ENCODE results near the gene DENND2D.
A peak's percentile ranks its signal among the peaks of the same experiment; 100 is the strongest.

The DENND2D gene

DNA sequence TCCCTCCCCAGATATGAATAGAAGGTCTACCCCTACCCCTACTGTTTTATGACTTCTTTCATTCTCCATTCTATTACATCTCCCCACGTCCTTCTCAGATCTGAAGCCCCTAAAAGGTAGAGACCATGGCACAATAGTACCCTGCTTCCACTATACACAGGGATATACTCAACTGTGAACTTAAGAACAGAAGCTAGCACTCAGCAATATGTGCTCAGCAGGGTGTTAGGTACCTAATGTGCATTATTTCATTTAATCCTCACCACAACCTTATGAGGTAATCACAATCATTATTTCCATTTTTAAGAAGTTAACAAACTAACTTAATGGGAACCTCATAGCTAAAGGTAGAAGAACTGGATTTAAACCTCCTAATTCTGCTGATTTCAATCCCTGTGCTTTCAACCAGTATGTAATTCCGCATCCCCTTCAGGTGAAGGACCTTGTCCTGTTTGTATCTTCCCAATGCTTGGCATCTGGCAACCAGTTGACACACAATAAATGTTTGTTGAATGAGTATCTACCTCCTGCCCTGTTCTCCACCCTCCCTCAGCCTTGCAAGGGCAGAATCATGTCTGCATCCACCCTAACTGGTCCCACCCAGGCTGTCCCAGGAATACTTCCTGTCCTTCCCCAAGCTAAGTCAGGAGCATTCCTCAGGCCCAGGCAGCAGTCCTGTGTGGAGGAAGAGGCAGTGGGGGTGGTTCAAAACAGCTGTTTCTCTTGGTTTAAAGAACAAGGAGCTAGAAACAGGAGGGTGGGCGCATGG, 6.5 kb downstream of the DENND2D start:
- H3K9me3 ChIP-seq (replicated peaks in 1 of 11), result no peaks in the 10 kb centered on the region
- H3K4me2 ChIP-seq, result peak overlapping the region in 6 of 11 experiments; percentile 59 to 99 (median 90); a peak in 12 of 22 replicates
- no peak for TF ChIP-seq Cebpa-rat (IDR thresholded peaks at IDR 0.05)
- H3K4me3 ChIP-seq, result peak overlapping the region in 2 of 10 experiments; percentile 17 to 35; a peak in 2 of 20 replicates
- peak overlapping the region in 5 of 11 experiments; percentile 61 to 85 (median 83); a peak in 8 of 22 replicates for H3K27ac ChIP-seq
- no peaks in the 10 kb centered on the region for H3K27me3 ChIP-seq
- peaks cover 19 to 94% (median 48%) of the 10 kb centered on the region in 11 experiments; a peak in 21 of 22 replicates for H3K36me3 ChIP-seq
- peaks cover 0 to 34% (median 0%) of the 10 kb centered on the region in 11 experiments; a peak in 2 of 22 replicates for H4K20me1 ChIP-seq
- peaks cover 11 to 100% (median 31%) of the 10 kb centered on the region in 10 experiments for H3K4me1 ChIP-seq
- peak overlapping the region in 4 of 11 experiments; percentile 44 to 93 (median 70); a peak in 6 of 22 replicates for H3K9ac ChIP-seq

DNA sequence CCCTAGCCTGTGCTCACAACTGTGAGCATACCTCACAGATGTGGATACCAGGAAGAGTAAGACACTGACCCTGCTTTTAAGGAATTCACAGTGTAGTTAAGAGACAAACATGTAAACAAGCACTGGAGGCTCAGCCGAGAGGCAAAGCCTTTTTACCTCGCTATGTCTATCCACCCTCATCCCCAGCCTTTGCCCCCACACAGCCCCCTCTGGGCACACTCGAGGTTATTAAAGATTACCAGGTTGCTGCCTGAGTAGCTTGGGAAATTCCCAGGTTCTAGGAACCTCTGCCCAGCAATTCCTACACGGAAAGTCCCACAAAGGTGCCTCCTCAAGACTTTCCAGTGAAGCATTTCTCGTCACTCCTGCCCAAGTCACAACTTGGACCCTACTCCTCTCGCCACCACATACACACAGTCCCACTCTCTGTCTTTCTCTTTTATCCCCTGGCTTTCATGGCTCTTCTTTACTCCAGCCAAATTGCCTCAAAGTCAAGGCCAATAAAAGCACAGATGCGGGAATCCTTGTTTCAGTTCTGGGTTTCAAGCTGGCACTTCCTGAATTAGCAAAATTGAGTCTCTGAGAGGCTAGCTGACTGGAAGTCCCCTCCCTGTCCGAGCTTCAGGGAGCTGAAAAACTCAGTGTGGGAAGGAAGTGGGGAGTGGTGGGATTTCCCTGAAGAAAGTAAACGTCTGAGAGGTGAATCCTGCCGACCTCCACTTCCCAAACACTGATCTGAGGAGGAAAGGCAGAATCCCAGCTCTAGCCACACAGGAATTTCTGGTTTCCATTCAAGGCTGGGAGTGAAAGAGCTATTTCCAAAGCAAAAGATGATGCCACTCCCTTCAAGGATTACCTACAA, 7.6 kb downstream of the DENND2D start:
- Histone ChIP-seq H3K27me3 (no peaks in the 10 kb centered on the region), H3K4me1 (peaks cover 9 to 99% (median 26%) of the 10 kb centered on the region in 10 experiments), H3K9ac (peak overlapping the region in 5 of 11 experiments; percentile 6 to 93 (median 68); a peak in 9 of 22 replicates), H3K27ac (peak overlapping the region in 9 of 11 experiments; percentile 0 to 85 (median 61); a peak in 15 of 22 replicates), H3K9me3 (replicated peaks in 1 of 11) (peaks cover 0 to 8% (median 0%) of the 10 kb centered on the region in 11 experiments; a peak in 1 of 22 replicates), H3K4me2 (peak overlapping the region; percentile 43 to 99 (median 59); a peak in 21 of 22 replicates), H3K36me3 (peaks cover 29 to 94% (median 58%) of the 10 kb centered on the region in 11 experiments), H3K4me3 (peak overlapping the region in 3 of 10 experiments; percentile 7 to 35 (median 17); a peak in 5 of 20 replicates), H4K20me1 (peaks cover 0 to 34% (median 0%) of the 10 kb centered on the region in 11 experiments; a peak in 2 of 22 replicates)
- no peak for TF ChIP-seq Cebpa-rat (IDR thresholded peaks at IDR 0.05)

DNA sequence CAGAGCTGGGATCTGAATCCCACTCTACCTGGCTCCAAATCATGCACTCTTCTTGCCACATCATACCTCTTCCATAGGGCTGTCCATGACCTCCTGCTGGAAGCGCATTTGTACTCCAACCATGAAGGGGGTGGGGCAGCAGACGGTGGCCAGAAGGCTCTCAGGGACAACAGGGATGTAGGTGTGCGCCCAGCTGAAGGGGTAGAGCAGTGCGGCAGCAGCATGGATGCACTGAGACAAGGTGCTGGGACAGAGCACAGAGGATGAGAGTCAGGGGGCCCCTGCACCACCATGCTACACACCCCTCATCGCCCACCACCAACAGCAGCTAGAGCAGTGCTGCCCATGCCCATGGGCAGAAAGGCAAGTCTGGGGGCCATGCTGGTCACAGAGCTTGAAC, 8.4 kb downstream of the DENND2D start:
- TF ChIP-seq Cebpa-rat (IDR thresholded peaks at IDR 0.05), result no peak
- Histone ChIP-seq H3K27me3 (no peaks in the 10 kb centered on the region), H3K4me3 (peak overlapping the region in 1 of 10 experiments; percentile 14; a peak in 1 of 20 replicates), H3K36me3 (peaks cover 35 to 94% (median 66%) of the 10 kb centered on the region in 11 experiments), H3K4me1 (peaks cover 9 to 97% (median 21%) of the 10 kb centered on the region in 10 experiments), H4K20me1 (peaks cover 0 to 30% (median 0%) of the 10 kb centered on the region in 11 experiments; a peak in 2 of 22 replicates), H3K27ac (peak overlapping the region in 5 of 11 experiments; percentile 61 to 85 (median 83); a peak in 8 of 22 replicates), H3K9me3 (replicated peaks in 1 of 11) (peaks cover 0 to 8% (median 0%) of the 10 kb centered on the region in 11 experiments; a peak in 1 of 22 replicates), H3K4me2 (peak overlapping the region in 7 of 11 experiments; percentile 53 to 99 (median 85); a peak in 11 of 22 replicates), H3K9ac (peak overlapping the region in 3 of 11 experiments; percentile 68 to 93 (median 72); a peak in 4 of 22 replicates)

- Histone ChIP-seq H3K4me2 (peak overlapping the region in 3 of 11 experiments; percentile 94 to 99 (median 96); a peak in 7 of 22 replicates), H3K9me3 (replicated peaks in 1 of 11) (peaks cover 0 to 8% (median 0%) of the 10 kb centered on the region in 11 experiments; a peak in 1 of 22 replicates), H4K20me1 (peaks cover 0 to 29% (median 0%) of the 10 kb centered on the region in 11 experiments; a peak in 2 of 22 replicates), H3K4me3 (no peak overlapping the region), H3K27ac (peak overlapping the region in 4 of 11 experiments; percentile 70 to 85 (median 83); a peak in 6 of 22 replicates), H3K27me3 (no peaks in the 10 kb centered on the region), H3K9ac (no peak overlapping the region), H3K36me3 (peaks cover 39 to 94% (median 69%) of the 10 kb centered on the region in 11 experiments), H3K4me1 (peaks cover 9 to 97% (median 19%) of the 10 kb centered on the region in 10 experiments)
- no peak for TF ChIP-seq Cebpa-rat (IDR thresholded peaks at IDR 0.05)
These were observed 8.9 kb downstream of the DENND2D start for GRCh38 chr1:111191496-111191895.

GRCh38 chr1:111190931-111191451, 9.5 kb downstream of the DENND2D start:
- peaks cover 9 to 97% (median 19%) of the 10 kb centered on the region in 10 experiments for H3K4me1 ChIP-seq
- peaks cover 0 to 29% (median 0%) of the 10 kb centered on the region in 11 experiments; a peak in 1 of 22 replicates for H4K20me1 ChIP-seq
- H3K36me3 ChIP-seq, result peaks cover 44 to 94% (median 70%) of the 10 kb centered on the region in 11 experiments
- peak overlapping the region in 3 of 11 experiments; percentile 94 to 99 (median 96); a peak in 6 of 22 replicates for H3K4me2 ChIP-seq
- no peak for TF ChIP-seq Cebpa-rat (IDR thresholded peaks at IDR 0.05)
- no peak overlapping the region for H3K4me3 ChIP-seq
- no peaks in the 10 kb centered on the region for H3K27me3 ChIP-seq
- H3K9me3 ChIP-seq (replicated peaks in 1 of 11), result peaks cover 0 to 8% (median 0%) of the 10 kb centered on the region in 11 experiments; a peak in 1 of 22 replicates
- H3K27ac ChIP-seq, result peak overlapping the region in 3 of 11 experiments; percentile 83 to 85 (median 83); a peak in 4 of 22 replicates
- no peak overlapping the region for H3K9ac ChIP-seq

DNA sequence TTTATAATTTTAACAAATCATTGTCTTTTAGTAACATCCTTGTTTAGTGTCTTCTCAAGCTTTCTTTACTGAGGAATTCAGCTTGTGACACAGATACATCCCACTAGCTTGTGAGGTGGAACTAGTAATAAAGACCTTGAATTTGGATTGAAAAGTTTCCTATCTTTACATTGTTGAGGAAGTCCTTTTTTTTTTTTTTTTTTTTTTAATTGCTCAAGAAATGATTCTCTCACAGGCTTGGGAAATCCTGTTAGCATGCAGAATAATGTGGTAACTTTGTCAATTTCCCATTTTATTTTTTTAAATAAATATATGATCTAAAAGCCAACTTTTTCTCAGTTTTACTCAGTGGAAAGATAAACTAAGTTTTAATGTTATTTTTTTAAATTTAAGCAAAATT, 15.8 kb downstream of the DENND2D start:
- Histone ChIP-seq H3K27me3 (no peaks in the 10 kb centered on the region), H3K4me3 (no peak overlapping the region), H3K4me2 (peak overlapping the region in 1 of 11 experiments; percentile 44; a peak in 2 of 22 replicates), H3K9me3 (replicated peaks in 1 of 11) (peaks cover 0 to 8% (median 0%) of the 10 kb centered on the region in 11 experiments; a peak in 1 of 22 replicates), H3K4me1 (peaks cover 0 to 74% (median 0%) of the 10 kb centered on the region in 10 experiments; a peak in 5 of 20 replicates), H4K20me1 (peaks cover 0 to 44% (median 0%) of the 10 kb centered on the region in 11 experiments; a peak in 3 of 22 replicates), H3K27ac (no peak overlapping the region), H3K9ac (no peak overlapping the region), H3K36me3 (peaks cover 71 to 99% (median 85%) of the 10 kb centered on the region in 11 experiments)
- TF ChIP-seq Cebpa-rat (IDR thresholded peaks at IDR 0.05), result no peak

DNA sequence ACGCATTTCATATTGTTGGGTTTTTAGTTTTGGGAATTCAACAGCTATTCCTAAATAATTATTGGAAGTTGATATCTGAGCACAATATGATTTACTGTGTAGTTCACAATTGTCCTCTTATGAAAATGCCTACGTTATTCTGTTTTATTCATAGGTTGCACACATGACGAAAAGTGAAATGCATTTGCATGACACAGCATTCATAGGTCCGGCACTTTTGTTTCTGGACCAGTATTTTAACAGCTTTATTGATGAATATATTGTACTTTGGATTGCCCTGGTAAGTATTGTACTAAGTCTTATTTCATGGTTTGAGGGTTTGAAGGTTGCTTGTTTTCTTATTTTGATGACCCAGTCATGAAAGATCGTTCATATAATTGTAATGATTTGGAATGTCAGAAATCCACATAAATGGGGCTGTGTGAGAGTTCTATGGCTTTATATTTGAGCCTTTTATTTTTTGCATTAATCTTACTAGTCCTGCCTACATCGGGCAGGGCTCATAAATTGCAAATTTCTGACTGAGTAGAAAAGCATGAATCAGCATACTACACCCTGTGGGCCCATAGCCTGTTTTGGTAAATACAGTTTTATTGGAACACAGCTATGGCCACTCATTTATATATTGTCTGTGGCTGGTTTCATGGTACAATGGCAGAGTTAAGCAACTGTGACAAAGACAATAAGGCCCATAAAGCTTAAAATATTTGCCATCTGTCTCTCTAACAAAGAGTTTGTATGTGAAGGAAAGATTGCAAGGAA, 17.0 kb downstream of the DENND2D start:
- H3K4me1 ChIP-seq, result peaks cover 0 to 63% (median 0%) of the 10 kb centered on the region in 10 experiments; a peak in 5 of 20 replicates
- H3K27me3 ChIP-seq, result no peaks in the 10 kb centered on the region
- no peak overlapping the region for H3K9ac ChIP-seq
- H4K20me1 ChIP-seq, result peaks cover 0 to 44% (median 0%) of the 10 kb centered on the region in 11 experiments; a peak in 3 of 22 replicates
- peaks cover 0 to 6% (median 0%) of the 10 kb centered on the region in 11 experiments; a peak in 1 of 22 replicates for H3K9me3 ChIP-seq (replicated peaks in 1 of 11)
- peaks cover 66 to 99% (median 84%) of the 10 kb centered on the region in 11 experiments for H3K36me3 ChIP-seq
- H3K27ac ChIP-seq, result no peak overlapping the region
- TF ChIP-seq Cebpa-rat (IDR thresholded peaks at IDR 0.05), result no peak
- no peak overlapping the region for H3K4me3 ChIP-seq
- H3K4me2 ChIP-seq, result peak overlapping the region in 1 of 11 experiments; percentile 1; a peak in 1 of 22 replicates

All from BLaER1 treated with 17β-estradiol and CSF1 and Interleukin-3, amounts not matched to agents 10 nM and 100 nM (cell line).